Spleen (tissue), 11 donors: Measurements from ENCODE around the gene SMIM45.

Experiments
- DNase-seq: peaks from one replicate; pipeline ENCODE4 v3.0.0-alpha.2; 2020
- H3K27ac ChIP-seq, 8 donors: fragments of 200-600 bp; sonication (generic) in 7 of 8; 1 replicate in 4 of 8; 2 replicates in 4 of 8; pipeline versions ENCODE4 v1.5.0 to v1.8.0; 2016 to 2021; ENCODE audit warnings: inconsistent platforms in 4 of 8, mild to moderate bottlenecking in 4 of 8, moderate library complexity in 1 of 8
- H3K27me3 ChIP-seq, 7 donors: fragments of 200-600 bp; sonication (generic) in 6 of 7; replicated peaks in 1 of 7; 1 replicate in 4 of 7; 2 replicates in 3 of 7; pipeline versions ENCODE4 v1.5.0 to v1.8.0; 2016 to 2021; ENCODE audit warnings: inconsistent platforms in 3 of 7, mild to moderate bottlenecking in 1 of 7
- H3K36me3 ChIP-seq, 6 donors: fragments of 200-600 bp; sonication (generic) in 5 of 6; 1 replicate in 4 of 6; 2 replicates in 2 of 6; pipeline versions ENCODE4 v1.5.0 to v1.8.0; 2016 to 2021; ENCODE audit warnings: inconsistent platforms in 2 of 6
- H3K4me1 ChIP-seq, 6 donors: fragments of 200-600 bp; sonication (generic) in 5 of 6; 1 replicate in 3 of 6; 2 replicates in 3 of 6; pipeline versions ENCODE4 v1.5.0 to v1.8.0; 2016 to 2021; ENCODE audit warnings: inconsistent platforms in 3 of 6
- H3K4me3 ChIP-seq, 8 donors: fragments of 200-600 bp; sonication (generic) in 7 of 8; 1 replicate in 4 of 8; 2 replicates in 4 of 8; pipeline versions ENCODE4 v1.5.0 to v1.8.0; 2016 to 2021; ENCODE audit warnings: inconsistent platforms in 4 of 8, mild to moderate bottlenecking in 4 of 8, moderate library complexity in 2 of 8
- H3K9me3 ChIP-seq, 8 donors: fragments of 200-600 bp; sonication (generic) in 7 of 8; 1 replicate in 4 of 8; 2 replicates in 4 of 8; pipeline versions ENCODE4 v1.5.0 to v1.8.0; 2016 to 2021; ENCODE audit warnings: inconsistent platforms in 4 of 8
- POLR2A ChIP-seq, 3 donors: fragments of 450-650 bp; IDR thresholded peaks; one replicate each; pipeline ENCODE4 v1.5.1; 2017; ENCODE audit warnings: antibody characterized with exemption in 3 of 3, mild to moderate bottlenecking in 1 of 3
- POLR2AphosphoS5 ChIP-seq, 3 donors: sonication (generic); formaldehyde crosslinking; IDR thresholded peaks; one replicate each; pipeline ENCODE4 v1.5.1; 2017; ENCODE audit warnings: antibody characterized with exemption in 3 of 3
- WGBS, 5 donors: extraction: QIAGEN DNeasy Blood & Tissue Kit in 3 of 5; methylation state at CpG; one replicate each; pipeline versions ENCODE4 v1.1.5 to v1.1.7; 2013 to 2018; 5-methylcytosine and 5-hydroxymethylcytosine counted together
- intact Hi-C: fragments of 100-400 bp; cut with DNase I; formaldehyde crosslinking; loops from one replicate; pipeline ENCODE4 v1.15.0; 2023; ENCODE audit warnings: low total_unique reads
- TF ChIP-seq, protein P1 (sequence below), 11 experiments: fragments of 200-600 bp in 7 of 11; fragments of 450-650 bp in 4 of 11; sonication (generic) in 4 of 11; IDR thresholded peaks in 8 of 11; conservative IDR thresholded peaks in 3 of 11; 1 replicate in 7 of 11; 2 replicates in 4 of 11; pipeline versions ENCODE4 v1.4.0 to v1.8.0; 2016 to 2021; ENCODE audit warnings: antibody characterized with exemption in 11 of 11, inconsistent platforms in 4 of 11, mild to moderate bottlenecking in 1 of 11
- donor health status: healthy with polysubstance abuse.
- donor health status: DM: no; HTN: no; CAD: no; lungs with moderate emphysema.
- donor health status: DM: no; HTN: no; CAD: no.
- donor health status: Bipolar disorder and iron deficiency.
- donor health status: healthy.
- donor health status: DM: no; HTN: no; CAD: no.
- donor health status: DM: yes; HTN: yes; CAD: no.

SMIM45 gene

DNA sequence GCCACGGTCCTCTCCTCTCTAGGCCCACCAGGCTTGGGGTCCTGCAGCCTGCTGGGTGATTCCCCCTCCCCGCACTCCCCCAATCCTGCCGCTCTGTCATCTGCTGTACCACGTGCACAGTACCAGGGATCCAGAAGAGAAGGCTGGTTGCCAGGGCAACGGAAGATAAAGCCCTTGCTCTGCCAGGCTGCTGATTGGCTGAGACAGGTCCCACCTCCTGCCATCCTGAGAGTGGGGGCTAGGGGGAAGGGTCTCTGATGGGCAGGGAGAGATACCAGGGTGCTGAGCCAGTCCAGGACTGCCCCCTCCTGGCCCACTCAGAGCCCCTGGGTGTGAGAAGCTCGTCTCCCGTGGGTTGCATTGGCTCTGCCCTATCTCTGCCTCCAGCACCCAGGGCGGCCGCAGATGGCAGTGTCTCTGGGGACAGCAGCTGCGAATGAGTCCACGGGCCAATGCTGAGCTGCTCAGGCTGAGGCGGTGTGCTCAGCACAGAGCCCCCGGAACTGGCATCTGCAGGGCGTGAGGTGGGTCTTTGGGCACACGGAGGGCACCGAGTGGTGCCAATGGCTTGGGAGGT is at the start of gene SMIM45:
Gene SMIM45, plus strand, starts transcription at position 253 of the 577 bp plus-strand sequence.
- Histone ChIP-seq H3K27ac (no peak within 1 kb of the TSS), H3K4me3 (no peak within 1 kb of the TSS), H3K9me3 (no peaks in the 10 kb centered on the region), H3K27me3 (no peaks in the 10 kb centered on the region), H3K36me3 (no peaks in the 10 kb centered on the region), H3K4me1 (peaks cover 4 to 33% (median 8%) of the 10 kb centered on the region in 6 donors)
- TF ChIP-seq POLR2A (IDR thresholded peaks at IDR 0.05) = no peak
- no peak for TF ChIP-seq POLR2AphosphoS5 (IDR thresholded peaks at IDR 0.05)
- TF ChIP-seq, protein P1, sequence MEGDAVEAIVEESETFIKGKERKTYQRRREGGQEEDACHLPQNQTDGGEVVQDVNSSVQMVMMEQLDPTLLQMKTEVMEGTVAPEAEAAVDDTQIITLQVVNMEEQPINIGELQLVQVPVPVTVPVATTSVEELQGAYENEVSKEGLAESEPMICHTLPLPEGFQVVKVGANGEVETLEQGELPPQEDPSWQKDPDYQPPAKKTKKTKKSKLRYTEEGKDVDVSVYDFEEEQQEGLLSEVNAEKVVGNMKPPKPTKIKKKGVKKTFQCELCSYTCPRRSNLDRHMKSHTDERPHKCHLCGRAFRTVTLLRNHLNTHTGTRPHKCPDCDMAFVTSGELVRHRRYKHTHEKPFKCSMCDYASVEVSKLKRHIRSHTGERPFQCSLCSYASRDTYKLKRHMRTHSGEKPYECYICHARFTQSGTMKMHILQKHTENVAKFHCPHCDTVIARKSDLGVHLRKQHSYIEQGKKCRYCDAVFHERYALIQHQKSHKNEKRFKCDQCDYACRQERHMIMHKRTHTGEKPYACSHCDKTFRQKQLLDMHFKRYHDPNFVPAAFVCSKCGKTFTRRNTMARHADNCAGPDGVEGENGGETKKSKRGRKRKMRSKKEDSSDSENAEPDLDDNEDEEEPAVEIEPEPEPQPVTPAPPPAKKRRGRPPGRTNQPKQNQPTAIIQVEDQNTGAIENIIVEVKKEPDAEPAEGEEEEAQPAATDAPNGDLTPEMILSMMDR (IDR thresholded peaks at IDR 0.05 in 8 of 11, conservative IDR thresholded peaks at IDR 0.05 in 3 of 11) = no peak
- intact Hi-C loops = no loop called here
- 57 to 83% (median 69%) methylated on average over 11 to 16 of the region's 16 CpGs for WGBS, 5 donors
- peak; percentile 88 for DNase-seq

DNA sequence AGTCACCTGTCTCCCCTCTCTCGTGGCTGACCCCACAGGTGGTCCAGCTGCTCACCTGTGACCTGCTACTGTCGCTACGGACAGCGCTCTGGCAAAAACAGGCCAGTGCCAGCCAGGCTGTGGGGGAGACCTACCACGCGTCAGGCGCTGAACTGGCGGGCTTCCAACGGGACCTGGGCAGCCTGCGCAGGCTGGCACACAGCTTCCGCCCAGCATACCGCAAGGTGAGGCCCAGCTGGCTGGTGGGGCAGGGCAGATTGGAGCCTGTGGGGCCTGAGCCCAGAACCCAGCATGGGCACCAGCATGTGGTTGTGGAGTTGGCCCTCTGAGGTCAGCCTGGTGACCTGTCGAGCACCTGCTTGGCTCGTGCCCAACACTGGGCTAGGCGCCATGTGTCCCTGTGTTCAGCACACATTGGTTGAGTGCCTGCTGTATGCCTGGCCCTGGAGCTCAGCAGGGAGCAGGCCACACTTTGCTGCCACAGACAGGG is 49.0 kb upstream of the SMIM45 start:
- Histone ChIP-seq H3K9me3 (no peaks in the 10 kb centered on the region), H3K27me3 (no peaks in the 10 kb centered on the region), H3K4me3 (no peak overlapping the region), H3K36me3 (peaks cover 3 to 100% (median 86%) of the 10 kb centered on the region in 6 donors), H3K4me1 (peaks cover 0 to 7% (median 2%) of the 10 kb centered on the region in 6 donors), H3K27ac (no peak overlapping the region)
- 88 to 96% (median 93%) methylated on average over 3 to 15 of the region's 15 CpGs for WGBS, 5 donors
- DNase-seq = no peak
- intact Hi-C loops = no loop called here
- no peak for TF ChIP-seq POLR2A (IDR thresholded peaks at IDR 0.05)
- TF ChIP-seq, protein P1 (IDR thresholded peaks at IDR 0.05 in 8 of 11, conservative IDR thresholded peaks at IDR 0.05 in 3 of 11) = no peak
- peak in 2 of 3 donors; percentile 7 to 60 for TF ChIP-seq POLR2AphosphoS5 (IDR thresholded peaks at IDR 0.05)

DNA sequence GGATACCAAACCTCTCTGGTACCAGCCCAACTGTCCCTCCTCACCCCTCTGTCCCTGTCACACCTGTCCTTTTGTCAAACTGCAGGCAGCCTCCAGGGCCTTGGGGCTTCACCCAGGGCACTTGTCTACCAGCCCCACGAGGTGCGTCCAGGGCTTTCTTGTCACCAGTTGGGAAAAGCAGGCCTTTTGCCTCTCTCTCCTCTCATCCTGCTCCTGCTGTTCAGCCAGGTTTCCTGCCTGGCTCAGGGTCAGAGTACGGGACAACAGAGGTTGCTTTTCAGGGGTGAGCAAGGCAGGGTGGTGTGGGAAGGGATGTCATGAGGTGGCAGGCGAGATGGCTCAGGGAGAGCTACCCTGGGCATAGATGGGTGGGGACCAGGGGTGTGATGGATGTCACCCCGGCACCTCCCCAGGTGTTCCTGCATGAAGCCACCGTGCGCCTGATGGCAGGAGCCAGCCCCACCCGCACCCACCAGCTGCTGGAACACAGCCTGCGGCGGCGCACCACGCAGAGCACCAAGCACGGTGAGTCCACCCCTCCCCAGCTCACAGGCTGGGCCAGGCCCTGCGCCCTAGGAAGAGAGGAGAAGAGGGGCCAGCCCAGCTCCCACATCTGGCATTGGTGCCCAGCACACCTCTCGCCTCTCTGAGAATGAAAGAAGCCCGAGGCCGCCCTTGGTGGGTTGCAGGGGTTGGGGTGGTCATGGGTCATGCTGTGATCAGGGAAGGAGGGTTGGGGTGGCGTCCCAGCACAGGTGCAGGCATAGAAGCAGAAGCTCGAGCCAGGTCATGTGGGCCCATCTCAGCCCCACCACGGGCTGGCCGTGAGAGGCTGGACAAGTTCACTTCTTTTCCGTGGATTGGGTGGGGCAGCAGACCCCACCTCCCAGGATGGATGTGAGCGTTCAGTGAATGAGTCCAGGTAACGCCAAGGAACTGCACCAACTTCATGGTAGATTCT is 47.2 kb upstream of the SMIM45 start:
- intact Hi-C loops = no loop called here
- Histone ChIP-seq H3K4me3 (no peak overlapping the region), H3K36me3 (peaks cover 2 to 84% (median 68%) of the 10 kb centered on the region in 6 donors), H3K27ac (no peak overlapping the region), H3K27me3 (peaks cover 0 to 10% (median 4%) of the 10 kb centered on the region in 7 donors), H3K4me1 (peaks cover 11 to 25% (median 19%) of the 10 kb centered on the region in 6 donors), H3K9me3 (no peaks in the 10 kb centered on the region)
- TF ChIP-seq, protein P1 (IDR thresholded peaks at IDR 0.05 in 8 of 11, conservative IDR thresholded peaks at IDR 0.05 in 3 of 11) = no peak
- peak in 1 of 3 donors; percentile 54 for TF ChIP-seq POLR2AphosphoS5 (IDR thresholded peaks at IDR 0.05)
- no peak for DNase-seq
- 87 to 97% (median 92%) methylated on average over 12 to 24 of the region's 24 CpGs for WGBS, 5 donors
